K562 (cell line): ENCODE data around the gene PAQR8. TPM values are rescaled to one million over a fixed set of nuclear protein-coding genes. Genes with fewer than 3 reads are reported as not detected.

ENCODE experiments used
- ATAC-seq: fragments of 200-7000 bp; cut with Tn5 transposase; 3 replicates; pipeline ENCODE4 v1.9.1; 2020; ENCODE audit warnings: moderate library complexity
- BruUV-seq: library from RNA; stranded (reverse); fragments of 400-500 nt; replicated peaks from 2 replicates; lab custom pipeline; 2021; lab: Mats Ljungman, UMichigan
- CTCF ChIA-PET: fragments of 300-600 bp; formaldehyde crosslinking; extraction: SDS; loops from one replicate; lab custom pipeline; 2021; ENCODE audit warnings: low intra/inter-chr PET ratio; lab: Yijun Ruan, JAX
- POLR2A ChIA-PET: fragments of 300-600, 350-650 bp; sonication (Branson Sonifier 250); formaldehyde crosslinking; extraction: SDS; loops from one replicate; lab custom pipeline; 2021; ENCODE audit warnings: antibody characterized with exemption, inconsistent platforms; lab: Yijun Ruan, JAX
- DNase-seq, 4 experiments: peaks; one replicate each; pipeline versions ENCODE4 v3.0.0 to v3.0.0-alpha.2; 2011 to 2018; ENCODE audit warnings: low spot score in 3 of 4, mixed read lengths in 3 of 4; ENCODE audit errors: extremely low read depth in 1 of 4
- FAIRE-seq: peaks from 2 replicates; lab custom pipeline; 2011; peaks lifted over from hg19 to GRCh38; lab: Jason Lieb, UNC
- H2AFZ ChIP-seq: 2 replicates; pipeline ENCODE4 v1.6.0; 2011; ENCODE audit warnings: low read depth, low read length, control low read depth, inconsistent platforms
- H3K27ac ChIP-seq: fragments of 200-600 bp; 3 replicates; pipeline ENCODE4 v1.8.0; 2011; ENCODE audit warnings: low read depth, mild to moderate bottlenecking, control low read depth, inconsistent platforms, low read length, moderate library complexity, mixed read lengths; ENCODE audit errors: extremely low read depth
- H3K27me3 ChIP-seq, 2 experiments: fragments of 300-600 bp in 1 of 2; 2 replicates in 1 of 2; 3 replicates in 1 of 2; pipeline versions ENCODE4 v1.6.0 to v1.8.0; 2011; ENCODE audit warnings: inconsistent platforms in 2 of 2, low read length in 2 of 2, mild to moderate bottlenecking in 1 of 2, mixed read lengths in 1 of 2, moderate library complexity in 1 of 2; ENCODE audit not compliant: control insufficient read depth in 2 of 2, insufficient read depth in 2 of 2
- H3K36me3 ChIP-seq: fragments of 300-600 bp; 3 replicates; pipeline ENCODE4 v1.8.0; 2011; ENCODE audit warnings: mild to moderate bottlenecking, low read length, inconsistent platforms; ENCODE audit not compliant: control insufficient read depth, insufficient read depth
- H3K4me1 ChIP-seq, 2 experiments: fragments of 200-600 bp in 1 of 2; replicated peaks in 1 of 2; 2 replicates in 1 of 2; 3 replicates in 1 of 2; pipeline versions ENCODE4 v1.5.1 to v1.8.0; 2011; ENCODE audit warnings: inconsistent platforms in 2 of 2, low read length in 2 of 2, mild to moderate bottlenecking in 1 of 2, mixed read lengths in 1 of 2, moderate library complexity in 1 of 2; ENCODE audit not compliant: control insufficient read depth in 2 of 2, insufficient read depth in 2 of 2
- H3K4me2 ChIP-seq: 2 replicates; pipeline ENCODE4 v1.6.1; 2011; ENCODE audit warnings: low read length, control low read depth, inconsistent platforms, mixed read lengths; ENCODE audit not compliant: insufficient read depth
- H3K4me3 ChIP-seq: fragments of 200-600 bp; sonication (generic), shearing (Covaris generic); 2 replicates; pipeline ENCODE4 v1.5.1; 2016; ENCODE audit warnings: control low read depth, inconsistent platforms
- H3K79me2 ChIP-seq: fragments of 200-600 bp; 3 replicates; pipeline ENCODE4 v1.8.0; 2011; ENCODE audit warnings: low read length, inconsistent platforms; ENCODE audit not compliant: control insufficient read depth, insufficient read depth
- H3K9ac ChIP-seq, 2 experiments: 2 replicates each; pipeline versions ENCODE4 v1.6.0 to v1.6.1; 2011; ENCODE audit warnings: low read depth in 2 of 2, low read length in 2 of 2, control low read depth in 1 of 2, inconsistent platforms in 1 of 2, mild to moderate bottlenecking in 1 of 2, mixed read lengths in 1 of 2; ENCODE audit not compliant: insufficient read depth in 1 of 2
- H3K9me1 ChIP-seq: one replicate; pipeline ENCODE4 v1.6.0; 2011; ENCODE audit warnings: inconsistent platforms, mild to moderate bottlenecking, low read length, moderate library complexity; ENCODE audit not compliant: control insufficient read depth, insufficient read depth
- H3K9me3 ChIP-seq: replicated peaks from 2 replicates; pipeline ENCODE4 v1.5.1; 2011; ENCODE audit warnings: low read depth, low read length, inconsistent platforms; ENCODE audit not compliant: control insufficient read depth, insufficient read depth
- H4K20me1 ChIP-seq: replicated peaks from 2 replicates; pipeline ENCODE4 v1.6.1; 2011; ENCODE audit warnings: low read length, inconsistent platforms, mixed read lengths; ENCODE audit not compliant: control insufficient read depth, insufficient read depth
- ARNT ChIP-seq, 2 experiments: fragments of 450-650 bp; IDR thresholded peaks; 2 replicates each; pipeline ENCODE4 v1.6.1; 2016; ENCODE audit warnings: mild to moderate bottlenecking in 1 of 2
- ATF3 ChIP-seq, 2 experiments: fragments of 450-650 bp in 1 of 2; sonication (generic) in 1 of 2; formaldehyde crosslinking in 1 of 2; IDR thresholded peaks in 1 of 2; conservative IDR thresholded peaks in 1 of 2; 2 replicates each; pipeline versions ENCODE4 v1.6.1 to v1.8.1; 2016 to 2023; ENCODE audit warnings: mild to moderate bottlenecking in 2 of 2, moderate library complexity in 2 of 2, inconsistent platforms in 1 of 2, missing genetic modification reagents in 1 of 2
- CTCF ChIP-seq, 3 experiments: IDR thresholded peaks in 2 of 3; conservative IDR thresholded peaks in 1 of 3; 2 replicates each; pipeline ENCODE4 v1.5.1; 2011 to 2012; ENCODE audit warnings: low read length in 3 of 3, mild to moderate bottlenecking in 3 of 3, control low read depth in 2 of 3, improper control_type of control experiment in 1 of 3, inconsistent platforms in 1 of 3, low read depth in 1 of 3, mixed read lengths in 1 of 3, moderate library complexity in 1 of 3; ENCODE audit not compliant: insufficient read depth in 2 of 3
- DACH1 ChIP-seq: fragments of 450-650 bp; IDR thresholded peaks from 2 replicates; pipeline ENCODE4 v1.6.1; 2018; ENCODE audit not compliant: partially characterized antibody
- DEAF1 ChIP-seq: fragments of 450-650 bp; formaldehyde crosslinking; IDR thresholded peaks from 2 replicates; pipeline ENCODE4 v1.4.0; 2020; ENCODE audit warnings: mild to moderate bottlenecking, moderate library complexity
- EGR1 ChIP-seq: fragments of 450-650 bp; conservative IDR thresholded peaks from 2 replicates; pipeline ENCODE4 v1.6.1; 2017; ENCODE audit warnings: mild to moderate bottlenecking
- FOS ChIP-seq: IDR thresholded peaks from 3 replicates; pipeline ENCODE4 v1.6.1; 2011; ENCODE audit not compliant: insufficient read length; ENCODE audit errors: extremely low read depth
- GATA2 ChIP-seq: sonication (generic); formaldehyde crosslinking; IDR thresholded peaks from 2 replicates; pipeline ENCODE4 v1.4.0; 2020; ENCODE audit warnings: mild to moderate bottlenecking, missing genetic modification reagents
- JUN ChIP-seq, 2 experiments: sonication (generic) in 1 of 2; formaldehyde crosslinking in 1 of 2; IDR thresholded peaks; 2 replicates each; pipeline versions ENCODE4 v1.6.1 to v1.8.0; 2012 to 2022; ENCODE audit warnings: borderline replicate concordance in 2 of 2, mild to moderate bottlenecking in 2 of 2, improper control_type of control experiment in 1 of 2, low read depth in 1 of 2, low read length in 1 of 2, missing genetic modification reagents in 1 of 2
- SMARCA4 ChIP-seq: fragments of 450-650 bp; IDR thresholded peaks from 2 replicates; pipeline ENCODE4 v1.6.1; 2016
- TRIM24 ChIP-seq, 2 experiments: fragments of 450-650 bp; IDR thresholded peaks; 2 replicates each; pipeline ENCODE4 v1.6.1; 2016
- ZBTB49 ChIP-seq: sonication (generic); formaldehyde crosslinking; IDR thresholded peaks from 2 replicates; pipeline ENCODE4 v1.8.0; 2022; ENCODE audit warnings: missing genetic modification reagents, mild to moderate bottlenecking, borderline replicate concordance
- ZEB2 ChIP-seq: fragments of 450-650 bp; IDR thresholded peaks from 2 replicates; pipeline ENCODE4 v1.6.1; 2016
- ZNF23 ChIP-seq: fragments of 250-450 bp; sonication (Bioruptor Pico); IDR thresholded peaks from 2 replicates; pipeline ENCODE4 v1.4.0; 2020; ENCODE audit warnings: mild to moderate bottlenecking
- ZNF408 ChIP-seq: fragments of 250-450 bp; sonication (Bioruptor Pico); IDR thresholded peaks from 2 replicates; pipeline ENCODE4 v1.4.0; 2020; ENCODE audit warnings: low read depth, mild to moderate bottlenecking, moderate library complexity
- ZSCAN29 ChIP-seq: fragments of 450-650 bp; IDR thresholded peaks from 2 replicates; pipeline ENCODE4 v1.6.1; 2017
- in situ Hi-C: fragments of 300-500 bp; cut with MboI; formaldehyde crosslinking; loops from 4 replicates; pipeline ENCODE4 v1.15.0; 2018; ENCODE audit warnings: inconsistent platforms, mixed read lengths
- intact Hi-C: fragments of 100-400 bp; cut with micrococcal nuclease; formaldehyde crosslinking; loops from 2 replicates; pipeline ENCODE4 v1.14.2; 2022
- polyA plus RNA-seq, 8 experiments: library from polyadenylated mRNA; depleted of rRNA in 4 of 8; stranded (reverse) in 5 of 8; unstranded in 3 of 8; fragments of >200 nt; fragmentation: Nextera tagmentation in 2 of 8; fragmentation: Illumina TruSeq in 1 of 8; extraction: Ambion mirVana in 2 of 8; extraction: Trizol in 1 of 8; gene quantifications; 2 replicates each; pipeline versions ENCODE4 v1.2.1 to v1.2.3, GENCODE V29; 2011 to 2014; ENCODE audit warnings: inconsistent platforms in 1 of 8, missing spikeins in 1 of 8
- total RNA-seq, 7 experiments: library from RNA; depleted of rRNA in 6 of 7; stranded (reverse); fragments of >200 nt in 6 of 7; fragmentation: Illumina TruSeq in 2 of 7; extraction: Trizol in 2 of 7; gene quantifications; 2 replicates each; pipeline versions ENCODE4 v1.2.1 to v1.2.3, GENCODE V29; 2011 to 2021; ENCODE audit warnings: low replicate concordance in 1 of 7

PAQR8 gene
- total and polyA plus RNA-seq, 9 of the 15 experiments (the other 6 are each of a cell fraction or from before 2014, with no cell fraction given), result 1.4 to 10.2 (median 3.5) TPM

GRCh38 chr6:52407467-52407866 lies 45.5 kb downstream of the PAQR8 start:
- no TSS peak for BruUV-seq
- peak; percentile 24 to 57 (median 42) for DNase-seq
- Histone ChIP-seq H3K4me1 (peaks cover 0 to 4% of the 10 kb centered on the region in 2 experiments; a peak in 1 of 5 replicates), H2AFZ (no peak overlapping the region), H3K9me3 (no peaks in the 10 kb centered on the region), H3K4me3 (no peak overlapping the region), H3K27me3 (no peaks in the 10 kb centered on the region; a peak in 1 of 5 replicates), H3K79me2 (no peaks in the 10 kb centered on the region), H3K4me2 (no peak overlapping the region), H3K36me3 (peaks cover 2% of the 10 kb centered on the region; the same call in 1 of the 3 replicates), H3K9ac (no peak overlapping the region), H4K20me1 (no peaks in the 10 kb centered on the region), H3K9me1 (no peaks in the 10 kb centered on the region), H3K27ac (no peak overlapping the region)
- in situ Hi-C loops, result loop anchor here (25.0 kb wide), 1 partner anchor 1080 kb away; no protein-coding TSS in a partner anchor
- intact Hi-C loops, result loop anchor here (2.0 kb wide), 1 partner anchor 257 kb away; no protein-coding TSS in a partner anchor
- ChIA-PET POLR2A (no interaction called here), CTCF (interaction anchor here (0.6 to 2.0 kb wide), 7 partner anchors 8 to 299 kb away, joined by 3 to 16 read pairs (median 3); no protein-coding TSS in a partner anchor)
- FAIRE-seq, result peak; percentile 54
- peak; percentile 77 for ATAC-seq
- TF ChIP-seq ZNF408 (CRISPR knock-in tag) (no peak), ZNF23 (CRISPR knock-in tag) (no peak), ARNT (IDR thresholded peaks at IDR 0.05) (no peak), DEAF1 (CRISPR knock-in tag) (peak; percentile 25; the same call in 1 of the 2 replicates), ZBTB49 (no peak), FOS (no peak), TRIM24 (IDR thresholded peaks at IDR 0.05) (no peak), ATF3 (IDR thresholded peaks at IDR 0.05) (no peak), ATF3 (CRISPR knock-in tag; conservative IDR thresholded peaks at IDR 0.05) (no peak), GATA2 (no peak), CTCF (IDR thresholded peaks at IDR 0.05 in 2 of 3, conservative IDR thresholded peaks at IDR 0.05 in 1 of 3; ENCODE audit: insufficient read depth in 2 of 3, low read depth in 1 of 3, low read length in 3 of 3) (peak; percentile 49 to 71 (median 52); a peak in 4 of 6 replicates), ZEB2 (no peak), ZSCAN29 (no peak), JUN (IDR thresholded peaks at IDR 0.05; ENCODE audit: borderline replicate concordance, low read depth, low read length) (no peak), JUN (CRISPR knock-in tag; IDR thresholded peaks at IDR 0.05; ENCODE audit: borderline replicate concordance) (no peak), EGR1 (no peak), SMARCA4 (no peak), DACH1 (no peak)
